H1 (cell line): ENCODE results near the gene ABHD6. TPM values are rescaled to one million over a fixed set of nuclear protein-coding genes. Genes with fewer than 3 reads are reported as not detected.

Source experiments
- CTCF ChIA-PET: fragments of 300-600 bp; sonication (Branson Sonifier 250); formaldehyde crosslinking; loops from one replicate; lab custom pipeline; 2021; ENCODE audit not compliant: partially characterized antibody; lab: Charles Lee
- POLR2A ChIA-PET: fragments of 300-600 bp; sonication (Branson Sonifier 250); formaldehyde crosslinking; loops from one replicate; lab custom pipeline; 2021; ENCODE audit warnings: inconsistent platforms; ENCODE audit not compliant: partially characterized antibody; lab: Charles Lee
- DNase-seq, 2 experiments: peaks; one replicate each; pipeline versions ENCODE4 v3.0.0 to v3.0.0-alpha.2; 2010 to 2022; ENCODE audit warnings: low spot score in 2 of 2, low read depth in 1 of 2, mixed read lengths in 1 of 2
- FAIRE-seq: peaks from 2 replicates; lab custom pipeline; 2011; peaks lifted over from hg19 to GRCh38; lab: Jason Lieb, UNC
- H2AFZ ChIP-seq: 2 replicates; pipeline ENCODE4 v1.8.1; 2012; ENCODE audit warnings: low read length, inconsistent platforms
- H2AK5ac ChIP-seq: 2 replicates; pipeline ENCODE4 v1.6.1; 2013; ENCODE audit warnings: low read depth, low read length
- H2BK120ac ChIP-seq: replicated peaks from 2 replicates; pipeline ENCODE3; 2013; ENCODE audit warnings: low read depth, low read length, inconsistent platforms
- H2BK12ac ChIP-seq: 2 replicates; pipeline ENCODE4 v1.6.1; 2013; ENCODE audit warnings: low read depth, low read length
- H2BK15ac ChIP-seq: 2 replicates; pipeline ENCODE4 v1.6.1; 2013; ENCODE audit warnings: low read length
- H2BK20ac ChIP-seq: 2 replicates; pipeline ENCODE4 v1.6.1; 2013; ENCODE audit warnings: low read length
- H2BK5ac ChIP-seq: 2 replicates; pipeline ENCODE4 v1.6.1; 2013; ENCODE audit warnings: low read depth, low read length
- H3K14ac ChIP-seq: 2 replicates; pipeline ENCODE4 v1.6.1; 2013; ENCODE audit warnings: inconsistent platforms; ENCODE audit not compliant: insufficient read length
- H3K18ac ChIP-seq: 2 replicates; pipeline ENCODE4 v1.6.1; 2013; ENCODE audit warnings: low read length; ENCODE audit errors: extremely low read depth
- H3K23ac ChIP-seq: 2 replicates; pipeline ENCODE4 v1.6.1; 2013; ENCODE audit warnings: inconsistent platforms; ENCODE audit not compliant: insufficient read length
- H3K23me2 ChIP-seq: 2 replicates; pipeline ENCODE4 v1.6.1; 2013; ENCODE audit warnings: low read depth, low read length
- H3K27ac ChIP-seq: 2 replicates; pipeline ENCODE4 v1.6.1; 2011; ENCODE audit warnings: low read depth, low read length, inconsistent platforms
- H3K27me3 ChIP-seq, 4 experiments: replicated peaks in 1 of 4; 1 replicate in 1 of 4; 2 replicates in 3 of 4; pipeline versions ENCODE4 v1.6.1 to v1.8.1; 2011 to 2013; ENCODE audit warnings: low read length in 3 of 4, mild to moderate bottlenecking in 3 of 4, inconsistent platforms in 2 of 4, mixed read lengths in 2 of 4, moderate library complexity in 1 of 4; ENCODE audit not compliant: control insufficient read depth in 3 of 4, insufficient read depth in 3 of 4; ENCODE audit errors: extremely low read depth in 1 of 4
- H3K36me3 ChIP-seq, 4 experiments: 2 replicates each; pipeline versions ENCODE4 v1.6.1 to v1.8.1; 2011 to 2013; ENCODE audit warnings: mild to moderate bottlenecking in 4 of 4, low read length in 3 of 4, moderate library complexity in 2 of 4, control low read depth in 1 of 4, inconsistent platforms in 1 of 4; ENCODE audit not compliant: insufficient read depth in 4 of 4, control insufficient read depth in 2 of 4
- H3K4ac ChIP-seq: replicated peaks from 2 replicates; pipeline ENCODE3; 2013; ENCODE audit warnings: low read length, low read depth, mixed read lengths, inconsistent platforms; ENCODE audit not compliant: insufficient read length
- H3K4me1 ChIP-seq, 4 experiments: replicated peaks in 1 of 4; 1 replicate in 1 of 4; 2 replicates in 3 of 4; pipeline versions ENCODE4 v1.6.1 to v1.8.1; 2011 to 2013; ENCODE audit warnings: low read length in 3 of 4, inconsistent platforms in 2 of 4, mixed read lengths in 1 of 4; ENCODE audit not compliant: insufficient read depth in 4 of 4, control insufficient read depth in 3 of 4
- H3K4me2 ChIP-seq, 2 experiments: 2 replicates each; pipeline versions ENCODE4 v1.6.1 to v1.8.1; 2011 to 2013; ENCODE audit warnings: low read depth in 2 of 2, low read length in 2 of 2, control low read depth in 1 of 2, inconsistent platforms in 1 of 2, mild to moderate bottlenecking in 1 of 2; ENCODE audit not compliant: insufficient read depth in 1 of 2
- H3K4me3 ChIP-seq, 4 experiments: fragments of 200-600, 300-600 bp in 1 of 4; sonication (generic), shearing (Covaris generic), sonication (Bioruptor Twin) in 1 of 4; 2 replicates each; pipeline versions ENCODE4 v1.5.1 to v1.8.1; 2011 to 2016; ENCODE audit warnings: low read length in 4 of 4, low read depth in 3 of 4, control low read depth in 2 of 4, inconsistent platforms in 2 of 4, mild to moderate bottlenecking in 2 of 4, mixed read lengths in 1 of 4, moderate library complexity in 1 of 4; ENCODE audit not compliant: insufficient read depth in 2 of 4; ENCODE audit errors: extremely low read depth in 1 of 4
- H3K56ac ChIP-seq: replicated peaks from 2 replicates; pipeline ENCODE3; 2013; ENCODE audit warnings: low read depth, mild to moderate bottlenecking, mixed read lengths, low read length, inconsistent platforms; ENCODE audit not compliant: insufficient read length
- H3K79me1 ChIP-seq: 2 replicates; pipeline ENCODE4 v1.6.1; 2013; ENCODE audit warnings: low read depth, low read length, control low read depth
- H3K79me2 ChIP-seq, 2 experiments: 2 replicates each; pipeline versions ENCODE4 v1.6.1 to v1.8.1; 2012 to 2013; ENCODE audit warnings: low read length in 2 of 2, mild to moderate bottlenecking in 2 of 2, inconsistent platforms in 1 of 2; ENCODE audit not compliant: insufficient read depth in 2 of 2, control insufficient read depth in 1 of 2
- H3K9ac ChIP-seq, 4 experiments: replicated peaks in 1 of 4; 1 replicate in 1 of 4; 2 replicates in 3 of 4; pipeline versions ENCODE4 v1.6.1 to v1.8.1; 2011 to 2013; ENCODE audit warnings: low read depth in 3 of 4, low read length in 3 of 4, control low read depth in 2 of 4, mild to moderate bottlenecking in 2 of 4, moderate library complexity in 2 of 4, inconsistent platforms in 1 of 4; ENCODE audit errors: extremely low read depth in 1 of 4
- H3K9me3 ChIP-seq, 2 experiments: 2 replicates each; pipeline versions ENCODE4 v1.6.1 to v1.8.1; 2012 to 2013; ENCODE audit warnings: mild to moderate bottlenecking in 2 of 2, moderate library complexity in 2 of 2, control low read depth in 1 of 2, inconsistent platforms in 1 of 2, low read depth in 1 of 2, low read length in 1 of 2, mixed read lengths in 1 of 2; ENCODE audit not compliant: insufficient read depth in 2 of 2
- H4K20me1 ChIP-seq, 2 experiments: replicated peaks in 1 of 2; 2 replicates each; pipeline versions ENCODE3 to v1.8.1; 2011 to 2013; ENCODE audit warnings: inconsistent platforms in 2 of 2, low read length in 2 of 2, mild to moderate bottlenecking in 1 of 2; ENCODE audit not compliant: insufficient read depth in 2 of 2, control insufficient read depth in 1 of 2
- H4K5ac ChIP-seq: 2 replicates; pipeline ENCODE4 v1.6.1; 2013; ENCODE audit warnings: low read length, low read depth, mixed read lengths, inconsistent platforms; ENCODE audit not compliant: insufficient read length
- H4K8ac ChIP-seq: 2 replicates; pipeline ENCODE4 v1.8.0; 2013; ENCODE audit warnings: mild to moderate bottlenecking, moderate library complexity, low read length, inconsistent platforms; ENCODE audit not compliant: insufficient read depth; ENCODE audit errors: extremely low read depth
- H4K91ac ChIP-seq: replicated peaks from 2 replicates; pipeline ENCODE3; 2013; ENCODE audit warnings: low read length, mixed read lengths, inconsistent platforms; ENCODE audit not compliant: insufficient read length
- CBX5 ChIP-seq: fragments of 300-800, 300-1000 bp; sonication (generic); IDR thresholded peaks from 2 replicates; pipeline ENCODE4 v1.7.1; 2016; ENCODE audit warnings: antibody characterized with exemption, low read length, low read depth
- CHD2 ChIP-seq: IDR thresholded peaks from 2 replicates; pipeline ENCODE4 v1.6.1; 2012; ENCODE audit warnings: low read length, improper control_type of control experiment
- HDAC6 ChIP-seq: IDR thresholded peaks from one replicate; pipeline ENCODE4 v1.7.1; 2012; ENCODE audit warnings: low read depth, mild to moderate bottlenecking, inconsistent platforms, low read length, moderate library complexity
- WGBS, 2 experiments: shearing (Covaris generic) in 1 of 2; methylation state at CpG; one replicate each; pipeline versions ENCODE4 v1.1.6 to v1.1.7; 2013 to 2015; ENCODE audit warnings: low lambda C conversion rate in 2 of 2, mixed read lengths in 2 of 2, inconsistent platforms in 1 of 2, low coverage in 1 of 2, missing lambda C conversion rate in 1 of 2; ENCODE audit not compliant: insufficient replicate concordance in 2 of 2, insufficient coverage in 1 of 2, insufficient read length in 1 of 2; ENCODE audit errors: extremely low coverage in 1 of 2, missing lambda C conversion rate in 1 of 2; 5-methylcytosine and 5-hydroxymethylcytosine counted together
- polyA plus RNA-seq, 7 experiments: library from polyadenylated mRNA; depleted of rRNA in 3 of 7; stranded (reverse) in 5 of 7; unstranded in 2 of 7; fragments of >200 nt in 5 of 7; fragments of 200-250 nt in 2 of 7; gene quantifications; 1 replicate in 5 of 7; 2 replicates in 1 of 7; 4 replicates in 1 of 7; pipeline versions ENCODE4 v1.2.1 to v1.2.3, GENCODE V29; 2011 to 2013; ENCODE audit warnings: missing spikeins in 2 of 7, mixed read lengths in 2 of 7
- total RNA-seq: library from RNA; stranded (reverse); fragmentation: NEBNext Ultra II Directional; extraction: Animal tissue kit (Norgen Biotek cat#: 25700); gene quantifications from 2 replicates; pipeline ENCODE4 v1.2.1, GENCODE V29; 2021

Gene ABHD6
- total and polyA plus RNA-seq, 2 of the 8 experiments (the other 6 are each of a cell fraction or from before 2014, with no cell fraction given), result 5.9 to 6.6 TPM

DNA sequence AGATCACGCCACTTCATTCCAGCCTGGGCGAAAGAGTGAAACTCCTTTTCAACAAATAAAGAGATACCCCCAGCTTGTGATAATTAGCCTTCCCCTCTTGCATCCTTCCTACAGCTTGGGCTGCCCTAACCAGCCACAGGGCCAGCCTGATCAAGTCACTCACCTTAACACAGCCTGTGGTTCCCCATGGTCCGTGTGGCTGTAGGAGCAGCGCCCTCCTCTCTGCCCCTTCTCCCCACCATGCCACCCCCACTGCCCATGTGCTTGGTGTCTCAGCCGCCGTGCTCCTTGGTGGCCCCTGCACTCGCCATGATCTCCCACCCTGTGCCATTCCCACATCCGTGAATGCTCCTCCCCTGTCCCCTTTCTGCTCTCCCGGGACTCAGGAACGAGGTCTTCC is 55.3 kb downstream of the ABHD6 start:
- no peak overlapping the region for H2AK5ac ChIP-seq
- H2BK15ac ChIP-seq, result no peak overlapping the region
- H3K36me3 ChIP-seq, result no peaks in the 10 kb centered on the region
- H3K14ac ChIP-seq, result no peak overlapping the region
- peaks cover 0 to 7% of the 10 kb centered on the region in 2 experiments; a peak in 1 of 4 replicates for H3K9me3 ChIP-seq
- no peak overlapping the region for H3K4me3 ChIP-seq
- no peak overlapping the region for H3K23ac ChIP-seq
- H2BK12ac ChIP-seq, result no peak overlapping the region
- no peak overlapping the region for H3K56ac ChIP-seq
- H2BK20ac ChIP-seq, result no peak overlapping the region
- H3K18ac ChIP-seq, result no peak overlapping the region
- no peak overlapping the region for H3K4ac ChIP-seq
- H4K91ac ChIP-seq, result no peak overlapping the region
- no peak for FAIRE-seq
- TF ChIP-seq CBX5 (no peak), CHD2 (no peak), HDAC6 (no peak)
- no peaks in the 10 kb centered on the region for H3K4me1 ChIP-seq
- WGBS, 2 experiments, result 84% methylated on average over 10 of the region's 10 CpGs; no CpG with 5 or more reads in 1 of the 2 experiments
- H3K23me2 ChIP-seq, result 0 out of 2 replicates have a peak, but pooled peaks cover 1% of the 10 kb centered on the region
- CTCF ChIA-PET, result interaction anchor here (0.5 to 2.1 kb wide), 8 partner anchors 14 to 276 kb away, joined by 3 to 8 read pairs (median 4); partner anchors contain the start of genes HTD2 and RPP14
- no peak for DNase-seq
- no peak overlapping the region for H3K9ac ChIP-seq
- no peaks in the 10 kb centered on the region for H3K27me3 ChIP-seq
- no peaks in the 10 kb centered on the region for H3K79me1 ChIP-seq
- 0 out of 2 replicates have a peak overlapping the region, but pooled peaks have one; percentile 9 for H4K8ac ChIP-seq
- H2BK120ac ChIP-seq, result no peak overlapping the region
- POLR2A ChIA-PET, result no interaction called here
- no peak overlapping the region for H3K27ac ChIP-seq
- no peaks in the 10 kb centered on the region for H3K79me2 ChIP-seq
- H2AFZ ChIP-seq, result no peak overlapping the region
- H4K20me1 ChIP-seq, result no peaks in the 10 kb centered on the region
- no peak overlapping the region for H2BK5ac ChIP-seq
- H4K5ac ChIP-seq, result no peak overlapping the region
- no peak overlapping the region for H3K4me2 ChIP-seq
